ENCODE data around the gene LANCL3.
"Not testable (repeated sequence)": the region's sequence is repeated elsewhere in the genome, so short reads cannot be mapped to it uniquely, and the experiment has no call there.

Gene LANCL3

DNA sequence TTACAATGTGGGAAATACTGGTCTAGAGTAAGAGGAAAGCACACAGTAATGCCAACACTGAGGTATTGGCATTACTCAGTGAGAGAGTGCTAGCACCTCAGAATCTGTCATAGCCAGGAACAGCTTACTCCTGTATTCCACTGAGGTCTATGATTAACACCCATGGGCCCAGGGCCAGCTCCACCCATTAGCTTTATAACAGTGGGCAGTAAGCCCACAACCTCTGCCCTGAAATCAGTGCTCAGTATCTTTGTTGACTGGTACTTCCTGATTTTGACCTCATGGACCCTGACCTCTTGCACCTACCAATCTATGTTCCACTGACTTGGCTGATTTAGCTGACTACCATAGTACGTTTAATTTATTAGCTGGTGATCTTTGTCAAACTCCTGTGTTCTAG is 56.1 kb downstream of the LANCL3 start:
- Histone ChIP-seq H3K4me1 (ENCODE audit: control insufficient read depth, low read depth, low read length) (no peaks in the 10 kb centered on the region), H3K9ac (ENCODE audit: low read length) (no peak overlapping the region), H3K36me3 (ENCODE audit: control insufficient read depth, low read depth, low read length) (no peaks in the 10 kb centered on the region), H3K27ac (ENCODE audit: low read length) (no peak overlapping the region), H3K4me3 (ENCODE audit: low read length) (no peak overlapping the region), H3K27me3 (ENCODE audit: control insufficient read depth, insufficient read depth, low read length) (no peaks in the 10 kb centered on the region), H3K9me3 (ENCODE audit: control insufficient read depth, low read depth, low read length) (peaks cover 10% of the 10 kb centered on the region)

GRCh38 chrX:37638047-37638446 is 66.6 kb downstream of the LANCL3 start:
- Histone ChIP-seq H3K36me3 (ENCODE audit: control insufficient read depth, low read depth, low read length) (no peaks in the 10 kb centered on the region), H3K27me3 (ENCODE audit: control insufficient read depth, insufficient read depth, low read length) (no peaks in the 10 kb centered on the region), H3K9me3 (ENCODE audit: control insufficient read depth, low read depth, low read length) (peaks cover 13% of the 10 kb centered on the region), H3K4me3 (ENCODE audit: low read length) (no peak overlapping the region), H3K27ac (ENCODE audit: low read length) (no peak overlapping the region), H3K4me1 (ENCODE audit: control insufficient read depth, low read depth, low read length) (no peaks in the 10 kb centered on the region), H3K9ac (ENCODE audit: low read length) (no peak overlapping the region)

DNA sequence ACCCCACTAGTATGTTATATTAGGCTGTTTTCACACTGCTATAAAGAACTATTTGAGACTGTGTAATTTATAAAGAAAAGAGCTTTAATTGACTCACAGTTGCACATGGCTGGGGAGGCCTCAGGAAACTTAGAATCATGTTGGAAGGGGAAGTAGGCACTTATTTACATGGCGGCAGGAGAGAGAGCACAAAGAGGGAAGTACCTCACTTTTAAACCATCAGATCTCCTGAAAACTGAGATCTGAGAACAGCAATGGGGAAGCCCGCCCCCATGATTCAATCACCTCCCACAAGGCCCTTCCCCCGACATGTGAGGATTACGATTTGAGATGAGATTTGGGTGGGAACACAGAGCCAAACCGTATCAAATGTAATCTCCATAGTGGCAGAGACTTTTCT is 68.7 kb downstream of the LANCL3 start:
- Histone ChIP-seq H3K36me3 (ENCODE audit: control insufficient read depth, low read depth, low read length) (no peaks in the 10 kb centered on the region), H3K27me3 (ENCODE audit: control insufficient read depth, insufficient read depth, low read length) (no peaks in the 10 kb centered on the region), H3K27ac (ENCODE audit: low read length) (no peak overlapping the region), H3K4me3 (ENCODE audit: low read length) (no peak overlapping the region), H3K4me1 (ENCODE audit: control insufficient read depth, low read depth, low read length) (no peaks in the 10 kb centered on the region), H3K9ac (ENCODE audit: low read length) (no peak overlapping the region), H3K9me3 (ENCODE audit: control insufficient read depth, low read depth, low read length) (peaks cover 6% of the 10 kb centered on the region)

- no peaks in the 10 kb centered on the region for H3K27me3 ChIP-seq (ENCODE audit: control insufficient read depth, insufficient read depth, low read length)
Observed at GRCh38 chrX:37641859-37642258, 70.4 kb downstream of the LANCL3 start.

DNA sequence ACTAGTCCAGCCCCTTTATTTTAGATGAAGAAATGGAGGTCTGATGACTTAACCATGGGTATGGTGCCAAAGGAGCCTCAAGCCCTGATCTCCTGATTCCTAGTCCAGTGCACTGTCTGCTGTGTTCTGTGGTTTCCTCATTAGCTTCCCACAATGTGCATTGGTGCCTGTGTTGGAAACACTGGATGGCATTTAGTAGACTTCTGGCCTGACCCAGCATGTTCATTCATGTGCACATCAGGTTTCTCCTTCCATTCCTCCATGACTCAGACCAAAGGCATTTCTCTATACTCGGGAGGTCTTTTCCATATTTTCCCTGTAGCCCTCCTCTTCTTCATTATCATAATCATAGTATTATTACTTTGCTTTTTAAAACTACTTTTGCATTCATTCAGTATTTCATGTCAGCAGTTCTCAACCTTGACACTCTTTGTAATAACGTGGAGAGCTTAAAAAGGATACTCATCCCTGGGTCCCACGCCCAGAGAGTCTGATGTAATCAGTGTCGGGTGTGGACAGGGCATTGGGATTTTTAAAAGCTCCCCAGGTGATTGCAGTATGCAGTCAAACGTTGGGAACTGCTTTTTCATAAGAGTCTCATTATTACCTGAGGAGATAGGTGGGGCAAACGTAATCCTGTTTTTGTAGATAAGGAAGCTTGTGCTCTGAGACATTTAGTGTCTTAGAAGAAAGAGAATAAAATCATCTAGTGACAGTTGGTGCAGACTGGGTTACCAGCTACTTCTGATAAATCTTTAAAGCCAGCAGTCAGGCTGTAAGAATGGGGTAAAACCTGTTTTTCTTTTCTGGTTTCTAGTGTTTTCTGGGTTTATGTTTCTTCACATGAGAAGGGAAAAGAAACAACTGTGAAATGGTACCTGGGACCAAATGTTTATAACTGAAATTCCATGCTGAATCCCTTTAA is 73.2 kb downstream of the LANCL3 start:
- H3K27me3 ChIP-seq (ENCODE audit: control insufficient read depth, insufficient read depth, low read length): no peaks in the 10 kb centered on the region
- no peak overlapping the region for H3K27ac ChIP-seq (ENCODE audit: low read length)
- H3K9me3 ChIP-seq (ENCODE audit: control insufficient read depth, low read depth, low read length): peaks cover 8% of the 10 kb centered on the region
- no peak overlapping the region for H3K9ac ChIP-seq (ENCODE audit: low read length)
- H3K36me3 ChIP-seq (ENCODE audit: control insufficient read depth, low read depth, low read length): no peaks in the 10 kb centered on the region
- no peaks in the 10 kb centered on the region for H3K4me1 ChIP-seq (ENCODE audit: control insufficient read depth, low read depth, low read length)
- no peak overlapping the region for H3K4me3 ChIP-seq (ENCODE audit: low read length)

More at GRCh38 chrX:37641859-37642258, 70.4 kb downstream of the LANCL3 start:
- Histone ChIP-seq H3K4me1 (ENCODE audit: control insufficient read depth, low read depth, low read length) (no peaks in the 10 kb centered on the region), H3K4me3 (ENCODE audit: low read length) (no peak overlapping the region), H3K9me3 (ENCODE audit: control insufficient read depth, low read depth, low read length) (peaks cover 10% of the 10 kb centered on the region), H3K9ac (ENCODE audit: low read length) (no peak overlapping the region), H3K27ac (ENCODE audit: low read length) (no peak overlapping the region), H3K36me3 (ENCODE audit: control insufficient read depth, low read depth, low read length) (no peaks in the 10 kb centered on the region)

DNA sequence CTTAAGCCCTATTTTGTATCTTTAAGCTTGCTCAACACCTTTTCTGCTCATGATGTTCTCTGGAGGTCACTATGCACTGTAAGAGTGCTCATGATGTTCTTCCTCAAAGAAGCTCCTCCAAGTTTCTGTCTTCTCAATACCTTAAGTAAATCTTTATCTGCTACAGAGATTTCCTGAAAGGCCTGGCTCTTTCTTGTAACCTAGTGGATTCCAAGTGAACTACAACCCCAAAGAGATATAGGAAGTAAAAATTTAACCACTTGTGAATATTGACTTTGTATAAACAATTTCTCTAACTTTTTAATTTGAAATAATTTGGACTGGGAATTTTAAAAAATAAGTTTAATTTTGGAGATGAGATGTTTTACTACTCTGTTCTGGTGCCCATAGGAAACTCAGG is 74.8 kb downstream of the LANCL3 start:
- no peak overlapping the region for H3K9ac ChIP-seq (ENCODE audit: low read length)
- H3K27ac ChIP-seq (ENCODE audit: low read length): no peak overlapping the region
- H3K36me3 ChIP-seq (ENCODE audit: control insufficient read depth, low read depth, low read length): no peaks in the 10 kb centered on the region
- H3K4me1 ChIP-seq (ENCODE audit: control insufficient read depth, low read depth, low read length): no peaks in the 10 kb centered on the region
- peaks cover 10% of the 10 kb centered on the region for H3K9me3 ChIP-seq (ENCODE audit: control insufficient read depth, low read depth, low read length)
- no peak overlapping the region for H3K4me3 ChIP-seq (ENCODE audit: low read length)
- no peaks in the 10 kb centered on the region for H3K27me3 ChIP-seq (ENCODE audit: control insufficient read depth, insufficient read depth, low read length)

DNA sequence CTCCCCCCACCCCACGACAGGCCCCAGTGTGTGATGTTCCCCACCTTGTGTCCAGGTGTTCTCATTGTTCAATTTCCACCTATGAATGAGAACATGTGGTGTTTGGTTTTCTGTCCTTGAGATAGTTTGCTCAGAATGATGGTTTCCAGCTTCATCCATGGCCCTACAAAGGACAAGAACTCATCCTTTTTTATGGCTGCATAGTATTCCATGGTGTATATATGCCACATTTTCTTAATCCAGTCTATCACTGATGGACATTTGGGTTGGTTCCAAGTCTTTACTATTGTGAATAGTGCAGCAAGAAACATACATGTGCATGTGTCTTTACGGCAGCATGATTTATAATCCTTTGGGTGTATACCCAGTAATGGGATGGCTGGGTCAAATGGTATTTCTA is 79.4 kb downstream of the LANCL3 start:
- not testable (repeated sequence) for H3K27me3 ChIP-seq (ENCODE audit: control insufficient read depth, insufficient read depth, low read length); H3K4me1 ChIP-seq (ENCODE audit: control insufficient read depth, low read depth, low read length); H3K27ac ChIP-seq (ENCODE audit: low read length); H3K9ac ChIP-seq (ENCODE audit: low read length); H3K36me3 ChIP-seq (ENCODE audit: control insufficient read depth, low read depth, low read length); H3K4me3 ChIP-seq (ENCODE audit: low read length)
- H3K9me3 ChIP-seq (ENCODE audit: control insufficient read depth, low read depth, low read length): peaks cover 17% of the 10 kb centered on the region

DNA sequence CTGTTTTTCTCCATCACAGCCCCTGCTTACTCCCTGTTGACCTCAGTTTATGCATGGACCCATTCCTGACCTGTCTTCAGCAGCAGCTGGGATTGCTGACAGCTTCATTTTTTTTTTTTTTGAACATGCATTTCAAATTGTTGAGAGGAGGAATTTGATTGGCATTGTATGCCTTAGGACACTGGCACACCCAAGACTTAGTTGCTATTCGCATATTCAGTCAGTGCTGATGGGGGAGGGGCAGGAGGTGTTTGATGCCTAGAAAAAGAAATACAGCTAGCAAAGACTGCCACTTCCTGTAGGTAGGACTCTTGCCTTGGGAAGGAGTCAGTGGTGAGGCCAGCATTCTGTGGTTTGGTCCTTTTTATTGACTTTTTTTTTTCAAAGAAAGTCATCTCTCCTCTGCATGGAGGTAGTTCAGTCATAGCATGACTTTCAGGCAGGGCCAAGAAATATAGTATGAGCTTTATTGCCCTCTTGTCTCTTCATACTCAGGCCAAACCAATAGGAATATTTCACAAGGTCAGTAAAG is 80.5 kb downstream of the LANCL3 start:
- no peaks in the 10 kb centered on the region for H3K36me3 ChIP-seq (ENCODE audit: control insufficient read depth, low read depth, low read length)
- H3K4me1 ChIP-seq (ENCODE audit: control insufficient read depth, low read depth, low read length): no peaks in the 10 kb centered on the region
- H3K27ac ChIP-seq (ENCODE audit: low read length): no peak overlapping the region

DNA sequence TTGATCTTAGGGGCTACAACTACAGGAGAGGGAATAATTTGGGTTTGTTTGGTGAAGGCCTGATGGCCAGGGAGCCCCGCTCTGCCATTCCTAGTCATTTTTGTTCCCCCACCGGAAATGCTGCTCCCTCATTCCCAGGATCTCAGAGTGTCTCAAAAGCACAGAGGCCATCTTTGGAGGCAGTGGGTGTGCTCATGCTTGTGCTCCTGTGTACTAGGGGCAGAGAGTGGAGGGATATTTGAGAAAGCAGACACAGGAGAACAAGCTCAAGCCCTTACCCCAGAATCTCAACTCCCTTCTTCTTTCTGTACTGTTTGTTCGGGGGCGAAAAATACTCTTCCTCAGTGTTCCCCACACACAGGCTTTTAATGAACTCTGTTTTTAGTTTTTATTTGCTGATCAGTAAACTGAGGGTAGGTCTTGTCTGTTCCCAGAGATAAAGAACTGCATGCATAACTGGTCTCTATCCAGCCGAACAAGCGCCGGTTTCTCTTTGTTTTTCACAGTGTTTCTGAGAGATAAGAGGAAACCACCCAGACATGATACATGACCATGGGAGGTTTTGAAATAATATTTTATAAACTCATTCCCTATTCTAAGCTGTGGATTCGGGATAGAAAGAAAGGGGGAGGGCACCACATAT is 81.2 kb downstream of the LANCL3 start:
- Histone ChIP-seq H3K27me3 (ENCODE audit: control insufficient read depth, insufficient read depth, low read length) (no peaks in the 10 kb centered on the region), H3K4me1 (ENCODE audit: control insufficient read depth, low read depth, low read length) (no peaks in the 10 kb centered on the region), H3K9ac (ENCODE audit: low read length) (no peak overlapping the region), H3K9me3 (ENCODE audit: control insufficient read depth, low read depth, low read length) (peaks cover 10% of the 10 kb centered on the region), H3K27ac (ENCODE audit: low read length) (no peak overlapping the region), H3K36me3 (ENCODE audit: control insufficient read depth, low read depth, low read length) (no peaks in the 10 kb centered on the region), H3K4me3 (ENCODE audit: low read length) (no peak overlapping the region)

More for the DNA sequence above, 80.5 kb downstream of the LANCL3 start:
- no peak overlapping the region for H3K4me3 ChIP-seq (ENCODE audit: low read length)
- H3K27me3 ChIP-seq (ENCODE audit: control insufficient read depth, insufficient read depth, low read length): no peaks in the 10 kb centered on the region
- no peak overlapping the region for H3K9ac ChIP-seq (ENCODE audit: low read length)
- H3K9me3 ChIP-seq (ENCODE audit: control insufficient read depth, low read depth, low read length): peaks cover 10% of the 10 kb centered on the region

DNA sequence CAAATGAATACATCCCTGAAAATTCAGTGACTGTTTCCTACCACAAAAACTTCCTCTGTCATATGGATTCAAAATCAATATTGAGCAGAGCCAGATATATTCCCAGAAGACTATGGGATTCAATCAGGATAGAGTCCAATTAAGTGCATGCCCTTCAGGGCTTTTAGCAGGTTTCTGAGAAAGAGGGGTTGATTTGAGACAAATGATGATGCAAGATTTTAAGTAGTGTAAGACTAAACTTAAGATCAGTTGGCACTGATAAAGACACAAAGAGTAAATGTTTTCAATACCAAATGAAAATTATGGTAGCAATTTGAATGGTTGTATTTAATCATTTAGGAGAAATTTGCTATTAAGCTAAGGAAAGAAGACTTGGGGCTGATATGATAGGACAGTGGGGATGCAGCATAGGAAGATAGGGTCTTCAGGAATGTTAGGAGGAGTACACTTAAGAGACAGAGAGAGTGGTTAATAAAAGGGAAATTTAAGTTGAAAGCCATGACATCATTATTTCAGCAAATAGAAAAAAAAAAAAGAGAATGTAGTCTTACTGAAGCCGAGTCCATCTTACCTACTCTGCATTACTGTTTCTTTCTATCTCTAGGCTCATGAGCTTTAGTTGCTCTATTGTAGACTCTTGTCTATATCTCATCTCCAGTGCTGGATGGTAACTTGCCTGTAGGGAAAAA is 82.1 kb downstream of the LANCL3 start:
- Histone ChIP-seq H3K36me3 (ENCODE audit: control insufficient read depth, low read depth, low read length) (no peaks in the 10 kb centered on the region), H3K9me3 (ENCODE audit: control insufficient read depth, low read depth, low read length) (peaks cover 10% of the 10 kb centered on the region), H3K27me3 (ENCODE audit: control insufficient read depth, insufficient read depth, low read length) (no peaks in the 10 kb centered on the region), H3K4me1 (ENCODE audit: control insufficient read depth, low read depth, low read length) (no peaks in the 10 kb centered on the region), H3K4me3 (ENCODE audit: low read length) (no peak overlapping the region), H3K9ac (ENCODE audit: low read length) (no peak overlapping the region), H3K27ac (ENCODE audit: low read length) (no peak overlapping the region)

DNA sequence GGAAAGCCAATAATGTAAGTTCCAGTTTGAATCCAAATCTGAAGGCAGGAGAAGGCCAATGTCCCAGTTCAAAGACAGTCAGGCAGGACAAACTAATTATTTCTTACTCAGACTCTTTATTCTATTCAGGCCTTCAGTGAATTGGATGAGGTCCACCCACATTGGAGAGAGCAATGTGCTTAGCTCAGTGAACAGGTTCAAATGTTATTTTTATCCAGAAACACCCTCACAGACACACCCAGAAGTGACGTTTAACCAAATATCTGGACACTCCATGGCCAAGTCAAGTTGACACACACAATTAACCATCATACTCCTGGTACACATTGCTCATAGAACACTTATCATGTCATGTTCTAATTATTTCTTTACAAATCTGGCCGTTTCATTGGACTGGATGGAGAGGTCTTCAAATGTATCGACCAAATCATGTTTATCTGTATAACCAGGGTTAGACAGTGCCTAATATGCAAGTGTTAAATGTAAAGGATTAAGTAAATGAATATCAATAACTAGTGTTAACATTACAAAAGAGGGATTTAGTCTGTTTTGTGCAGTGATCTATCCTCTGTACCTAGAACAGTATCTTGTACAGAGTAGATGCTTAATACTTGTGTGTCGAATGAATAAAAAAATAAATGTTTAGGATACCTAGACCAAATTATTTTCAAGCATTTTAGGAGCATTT is 87.0 kb downstream of the LANCL3 start:
- no peaks in the 10 kb centered on the region for H3K4me1 ChIP-seq (ENCODE audit: control insufficient read depth, low read depth, low read length)
- no peak overlapping the region for H3K27ac ChIP-seq (ENCODE audit: low read length)
- H3K4me3 ChIP-seq (ENCODE audit: low read length): no peak overlapping the region
- no peaks in the 10 kb centered on the region for H3K27me3 ChIP-seq (ENCODE audit: control insufficient read depth, insufficient read depth, low read length)
- no peaks in the 10 kb centered on the region for H3K36me3 ChIP-seq (ENCODE audit: control insufficient read depth, low read depth, low read length)
- no peak overlapping the region for H3K9ac ChIP-seq (ENCODE audit: low read length)
- H3K9me3 ChIP-seq (ENCODE audit: control insufficient read depth, low read depth, low read length): peaks cover 8% of the 10 kb centered on the region

Data from iPS-18a (cell line).